Measurements from ENCODE around the gene TASL. TPM values are rescaled to one million over a fixed set of nuclear protein-coding genes. Genes with fewer than 3 reads are reported as not detected.

Gene TASL
- polyA plus RNA-seq, 1 donor (not counting 4 experiments of a cell fraction or from before 2014, with no cell fraction given): not detected

- FAIRE-seq: peak; percentile 20
- Histone ChIP-seq H3K9me1 (ENCODE audit: control insufficient read depth, extremely low read depth, insufficient read depth, low read length) (no peaks in the 10 kb centered on the region), H3K9ac (ENCODE audit: control insufficient read depth, extremely low read depth, insufficient read depth, low read length) (no peak overlapping the region), H3K4me1 (ENCODE audit: control insufficient read depth, extremely low read depth, insufficient read depth, low read length) (peaks cover 5% of the 10 kb centered on the region), H3K79me2 (ENCODE audit: control insufficient read depth, insufficient read depth, low read length) (no peaks in the 10 kb centered on the region), H3K27ac (ENCODE audit: control insufficient read depth, insufficient read depth, low read length) (no peak overlapping the region), H3K4me3 (ENCODE audit: control insufficient read depth in 2 of 3, extremely low read depth in 1 of 3, insufficient read depth in 2 of 3, low read depth in 1 of 3, low read length in 3 of 3) (no peak overlapping the region), H3K36me3 (ENCODE audit: control insufficient read depth in 2 of 2, extremely low read depth in 1 of 2, insufficient read depth in 2 of 2, low read length in 2 of 2) (no peaks in the 10 kb centered on the region), H4K20me1 (ENCODE audit: control insufficient read depth, extremely low read depth, insufficient read depth, low read length) (no peaks in the 10 kb centered on the region), H3K9me3 (ENCODE audit: control insufficient read depth, low read depth, low read length) (no peaks in the 10 kb centered on the region), H3K27me3 (ENCODE audit: control insufficient read depth, extremely low read depth, insufficient read depth, low read length) (no peaks in the 10 kb centered on the region), H3K4me2 (ENCODE audit: control insufficient read depth, extremely low read depth, insufficient read depth, low read depth, low read length) (no peak overlapping the region), H2AFZ (ENCODE audit: control insufficient read depth, low read length) (no peak overlapping the region)
- dilution Hi-C loops (cut with MboI; ENCODE audit: extremely low pct_ligation_motif_present, low sequenced_read_pairs): no loop called here
- TF ChIP-seq EZH2 (IDR thresholded peaks at IDR 0.05; ENCODE audit: low read length) (no peak), CTCF (optimal IDR thresholded peaks at IDR 0.05 in 1 of 3, IDR thresholded peaks at IDR 0.05 in 1 of 3, conservative IDR thresholded peaks at IDR 0.05 in 1 of 3; ENCODE audit: extremely low read depth in 1 of 3, insufficient read depth in 2 of 3, low read length in 3 of 3) (no peak)
- no peak for DNase-seq (ENCODE audit: low read depth, low spot score)
Observed at GRCh38 chrX:30615229-30615628, 37.7 kb upstream of the TASL start.

- DNase-seq (ENCODE audit: low read depth, low spot score) (no peak), FAIRE-seq (no peak)
- Histone ChIP-seq H3K4me2 (ENCODE audit: control insufficient read depth, extremely low read depth, insufficient read depth, low read depth, low read length) (no peak overlapping the region), H3K9ac (ENCODE audit: control insufficient read depth, extremely low read depth, insufficient read depth, low read length) (no peak overlapping the region), H3K4me3 (ENCODE audit: control insufficient read depth in 2 of 3, extremely low read depth in 1 of 3, insufficient read depth in 2 of 3, low read depth in 1 of 3, low read length in 3 of 3) (no peak overlapping the region), H3K27ac (ENCODE audit: control insufficient read depth, insufficient read depth, low read length) (no peak overlapping the region), H3K27me3 (ENCODE audit: control insufficient read depth, extremely low read depth, insufficient read depth, low read length) (no peaks in the 10 kb centered on the region), H3K4me1 (ENCODE audit: control insufficient read depth, extremely low read depth, insufficient read depth, low read length) (peaks cover 5% of the 10 kb centered on the region), H4K20me1 (ENCODE audit: control insufficient read depth, extremely low read depth, insufficient read depth, low read length) (no peaks in the 10 kb centered on the region), H3K79me2 (ENCODE audit: control insufficient read depth, insufficient read depth, low read length) (no peaks in the 10 kb centered on the region), H3K9me1 (ENCODE audit: control insufficient read depth, extremely low read depth, insufficient read depth, low read length) (no peaks in the 10 kb centered on the region), H2AFZ (ENCODE audit: control insufficient read depth, low read length) (no peak overlapping the region), H3K36me3 (ENCODE audit: control insufficient read depth in 2 of 2, extremely low read depth in 1 of 2, insufficient read depth in 2 of 2, low read length in 2 of 2) (no peaks in the 10 kb centered on the region), H3K9me3 (ENCODE audit: control insufficient read depth, low read depth, low read length) (no peaks in the 10 kb centered on the region)
- dilution Hi-C loops (cut with MboI; ENCODE audit: extremely low pct_ligation_motif_present, low sequenced_read_pairs): no loop called here
- TF ChIP-seq CTCF (optimal IDR thresholded peaks at IDR 0.05 in 1 of 3, IDR thresholded peaks at IDR 0.05 in 1 of 3, conservative IDR thresholded peaks at IDR 0.05 in 1 of 3; ENCODE audit: extremely low read depth in 1 of 3, insufficient read depth in 2 of 3, low read length in 3 of 3) (no peak), EZH2 (IDR thresholded peaks at IDR 0.05; ENCODE audit: low read length) (no peak)
Observed at GRCh38 chrX:30613721-30614120, 36.2 kb upstream of the TASL start.

Data from keratinocyte (primary cell).